ENCODE results near the gene TCEA3.
A peak's percentile ranks its signal among the peaks of the same experiment; 100 is the strongest.

Gene TCEA3

DNA sequence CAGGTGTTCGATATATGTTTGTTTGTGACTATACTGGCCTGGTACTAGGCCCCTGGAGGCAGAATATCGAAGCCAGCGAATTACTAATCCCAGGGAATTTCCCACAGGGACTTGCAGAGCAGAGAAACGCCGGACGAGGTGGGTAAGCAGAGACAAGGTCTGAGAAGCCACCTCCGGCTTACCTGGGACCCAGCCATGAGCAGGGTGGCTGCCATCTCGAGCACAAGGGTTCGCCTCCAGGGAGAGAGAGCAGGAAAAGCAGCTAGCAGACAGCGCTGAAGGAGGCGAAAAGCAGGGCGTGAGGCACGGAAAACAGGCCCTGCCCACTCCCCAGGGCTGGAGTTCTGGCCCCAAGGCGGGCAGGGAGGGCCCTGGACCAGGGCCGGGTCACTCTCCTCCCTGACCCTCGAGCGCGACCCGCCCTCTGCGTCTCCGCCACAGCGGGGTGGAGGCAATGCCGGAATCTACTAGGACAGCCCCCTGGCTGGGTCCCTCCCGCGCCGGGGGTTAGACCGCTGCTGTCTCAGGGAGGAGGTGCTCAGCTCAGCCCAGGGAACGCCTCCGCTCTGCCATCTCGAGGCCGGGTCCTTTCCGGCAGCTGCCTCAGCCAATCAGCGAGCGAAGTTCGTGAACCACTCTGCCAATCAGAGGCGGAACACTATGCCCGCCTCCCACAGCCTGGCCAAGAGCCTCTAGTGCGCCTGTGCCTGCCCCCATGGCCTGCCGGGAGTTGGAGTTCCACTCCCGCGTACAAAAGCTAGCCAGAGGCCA lies 56.6 kb downstream of the TCEA3 start:
- DNase-seq (ENCODE audit: low read depth): peak; percentile 99

DNA sequence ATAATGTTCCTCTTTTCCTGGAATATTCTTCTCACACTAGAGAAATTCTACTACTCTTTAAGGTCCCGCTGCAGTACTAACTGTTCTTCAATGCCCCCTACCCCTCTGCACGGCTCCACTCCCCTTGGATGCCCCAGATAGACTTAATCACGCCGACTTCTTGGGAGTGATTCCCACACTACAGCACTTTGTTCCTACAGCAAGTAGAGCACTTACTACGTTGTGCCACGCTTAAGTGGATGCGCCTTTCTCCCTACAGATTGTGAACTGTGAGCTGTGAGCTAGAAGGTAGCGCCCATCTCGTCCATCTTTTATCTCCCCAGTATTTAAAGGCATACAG lies 57.1 kb downstream of the TCEA3 start:
- no peak for DNase-seq (ENCODE audit: low read depth)

- no peak for DNase-seq (ENCODE audit: low read depth)
These were observed 58.0 kb downstream of the TCEA3 start for GRCh38 chr1:23366598-23366997.

- no peak for DNase-seq (ENCODE audit: low read depth)
These were observed 58.4 kb downstream of the TCEA3 start for GRCh38 chr1:23366146-23366545.

DNA sequence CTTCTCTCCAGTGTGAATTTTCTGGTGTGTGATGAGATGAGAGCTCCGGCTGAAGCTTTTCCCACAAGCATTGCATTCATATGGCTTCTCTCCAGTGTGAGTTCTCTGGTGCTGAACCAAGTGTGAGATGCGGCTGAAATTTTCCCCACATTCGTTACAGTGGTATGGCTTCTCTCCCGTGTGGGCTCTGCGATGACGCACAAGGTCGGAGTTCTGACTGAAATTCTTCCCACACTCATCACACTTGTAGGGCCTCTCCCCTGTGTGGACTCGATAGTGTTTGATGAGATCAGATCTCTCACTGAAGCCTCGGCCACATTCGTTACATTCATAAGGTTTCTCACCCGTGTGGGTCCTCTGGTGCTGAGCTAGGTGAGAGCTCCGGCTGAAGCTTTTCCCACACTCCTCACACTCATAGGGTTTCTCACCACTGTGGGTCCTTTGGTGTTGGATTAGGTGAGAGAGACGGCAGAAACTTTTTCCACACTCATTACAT lies 62.3 kb downstream of the TCEA3 start:
- DNase-seq (ENCODE audit: low read depth): no peak

DNA sequence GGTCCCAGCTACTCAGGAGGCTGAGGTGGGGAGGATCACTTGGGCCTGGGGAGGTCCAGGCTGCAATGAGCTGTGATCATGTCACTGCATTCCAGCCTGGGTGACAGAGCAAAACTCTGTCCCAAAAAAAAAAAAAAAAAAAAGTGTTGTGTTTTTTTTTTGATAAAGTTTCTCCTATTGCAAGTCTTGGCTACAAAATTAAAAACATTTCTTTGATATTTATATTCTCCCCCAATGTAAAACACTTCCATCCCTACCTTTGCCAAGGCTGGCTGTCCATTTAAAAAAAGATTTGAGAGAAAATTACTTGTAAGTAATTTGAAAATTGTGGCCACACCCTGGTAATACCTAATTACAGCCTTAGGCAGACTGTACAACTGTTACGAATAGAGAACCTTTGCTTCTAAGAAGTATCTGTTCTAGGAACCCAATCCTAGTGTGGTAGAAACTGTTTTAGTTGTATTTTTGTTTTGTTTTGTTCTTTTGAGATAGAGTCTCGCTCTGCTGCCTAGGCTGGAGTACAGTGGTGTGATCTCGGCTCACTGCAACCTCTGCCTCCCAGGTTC lies 66.2 kb downstream of the TCEA3 start:
- DNase-seq (ENCODE audit: low read depth): no peak

DNA sequence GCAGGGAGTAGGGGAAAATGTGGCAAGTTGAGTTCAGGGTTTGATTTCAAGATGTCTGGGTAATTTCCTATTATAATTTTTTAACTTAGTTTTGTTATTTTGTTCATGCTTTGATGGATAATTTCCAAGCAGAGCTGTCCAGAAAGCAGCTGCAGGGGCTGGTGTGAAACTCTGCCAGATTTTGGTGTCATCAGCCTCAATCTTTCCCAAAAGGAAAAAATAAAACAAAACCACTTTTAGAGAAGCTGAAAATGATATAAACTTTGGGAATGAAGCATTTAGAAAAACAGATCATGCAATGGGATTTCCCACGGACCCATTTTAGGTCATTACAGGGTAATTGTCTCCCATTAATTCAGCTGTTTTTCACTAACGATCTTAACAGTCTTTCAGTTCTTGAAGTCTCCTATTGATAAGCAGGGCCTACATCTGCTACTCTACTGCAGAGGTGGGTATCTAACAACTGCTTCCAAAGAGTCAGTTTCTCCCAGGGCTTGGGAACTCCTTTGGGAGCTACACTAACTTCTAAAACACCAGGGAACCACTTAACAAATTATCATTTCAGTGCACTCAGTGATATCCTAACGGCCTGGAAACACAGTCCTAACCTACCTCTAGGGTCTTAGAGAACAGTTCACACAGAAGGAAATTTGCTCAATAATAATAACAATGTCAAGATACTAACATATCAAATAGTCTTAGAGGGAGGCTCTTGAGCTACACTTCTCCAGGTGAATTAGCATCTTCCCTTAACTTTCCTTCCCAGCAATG lies 67.2 kb downstream of the TCEA3 start:
- no peak for DNase-seq (ENCODE audit: low read depth)

- no peak for DNase-seq (ENCODE audit: low read depth)
These were observed 67.9 kb downstream of the TCEA3 start for GRCh38 chr1:23356471-23357137.

DNA sequence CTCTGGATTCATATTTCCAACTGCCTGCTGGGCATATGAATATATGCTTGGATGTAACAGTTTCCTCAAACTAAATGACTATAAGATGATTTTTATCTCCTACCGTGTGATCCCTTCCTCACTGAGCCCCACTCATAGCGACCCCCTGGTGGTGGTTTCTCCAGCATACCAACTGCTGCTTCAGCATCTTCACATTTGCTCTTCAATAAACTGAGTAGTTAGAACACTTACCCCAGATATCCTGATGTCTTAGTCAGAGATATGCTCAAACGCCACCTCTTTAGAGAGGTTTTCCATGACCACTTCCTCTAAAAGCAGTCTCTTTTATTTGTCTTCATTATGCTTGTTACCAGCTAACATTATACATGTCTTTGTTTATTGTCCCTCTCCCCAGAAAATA lies 70.3 kb downstream of the TCEA3 start:
- peak; percentile 14 for DNase-seq (ENCODE audit: low read depth)

- no peak for DNase-seq (ENCODE audit: low read depth)
These were observed 72.4 kb downstream of the TCEA3 start for GRCh38 chr1:23352096-23352695.

GRCh38 chr1:23345920-23346319 lies 78.6 kb downstream of the TCEA3 start:
- DNase-seq (ENCODE audit: low read depth): no peak

DNA sequence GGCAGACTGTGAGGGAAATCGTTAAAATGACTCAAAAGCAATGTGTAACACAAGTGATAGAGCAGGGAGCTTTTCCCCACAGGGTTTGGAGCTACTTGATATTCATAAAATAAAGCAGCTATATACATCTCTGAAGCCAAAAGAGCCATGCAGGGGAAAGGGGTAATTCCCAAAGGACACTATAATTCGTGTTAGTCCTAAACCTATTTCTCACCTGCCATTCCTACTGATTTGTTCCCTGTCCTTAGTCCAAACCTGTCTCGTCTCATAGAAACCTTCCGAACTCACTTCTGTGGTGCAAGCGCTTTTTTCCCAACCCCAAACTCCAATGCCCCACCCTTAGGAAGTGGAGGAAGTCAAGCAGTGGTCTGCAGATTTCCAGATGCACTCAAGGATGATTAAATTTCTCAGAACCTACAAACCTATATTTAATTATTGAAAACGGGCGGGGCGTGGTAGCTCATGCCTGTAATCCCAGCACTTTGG lies 79.5 kb downstream of the TCEA3 start:
- no peak for DNase-seq (ENCODE audit: low read depth)

GRCh38 chr1:23344111-23344986 lies 80.2 kb downstream of the TCEA3 start, which contains the start of gene HNRNPR:
HNRNPR (minus strand) TSS chr1:23344284; CDS start chr1:23341008, 3,276 bp downstream.
- peak; percentile 100 for DNase-seq (ENCODE audit: low read depth)

DNA sequence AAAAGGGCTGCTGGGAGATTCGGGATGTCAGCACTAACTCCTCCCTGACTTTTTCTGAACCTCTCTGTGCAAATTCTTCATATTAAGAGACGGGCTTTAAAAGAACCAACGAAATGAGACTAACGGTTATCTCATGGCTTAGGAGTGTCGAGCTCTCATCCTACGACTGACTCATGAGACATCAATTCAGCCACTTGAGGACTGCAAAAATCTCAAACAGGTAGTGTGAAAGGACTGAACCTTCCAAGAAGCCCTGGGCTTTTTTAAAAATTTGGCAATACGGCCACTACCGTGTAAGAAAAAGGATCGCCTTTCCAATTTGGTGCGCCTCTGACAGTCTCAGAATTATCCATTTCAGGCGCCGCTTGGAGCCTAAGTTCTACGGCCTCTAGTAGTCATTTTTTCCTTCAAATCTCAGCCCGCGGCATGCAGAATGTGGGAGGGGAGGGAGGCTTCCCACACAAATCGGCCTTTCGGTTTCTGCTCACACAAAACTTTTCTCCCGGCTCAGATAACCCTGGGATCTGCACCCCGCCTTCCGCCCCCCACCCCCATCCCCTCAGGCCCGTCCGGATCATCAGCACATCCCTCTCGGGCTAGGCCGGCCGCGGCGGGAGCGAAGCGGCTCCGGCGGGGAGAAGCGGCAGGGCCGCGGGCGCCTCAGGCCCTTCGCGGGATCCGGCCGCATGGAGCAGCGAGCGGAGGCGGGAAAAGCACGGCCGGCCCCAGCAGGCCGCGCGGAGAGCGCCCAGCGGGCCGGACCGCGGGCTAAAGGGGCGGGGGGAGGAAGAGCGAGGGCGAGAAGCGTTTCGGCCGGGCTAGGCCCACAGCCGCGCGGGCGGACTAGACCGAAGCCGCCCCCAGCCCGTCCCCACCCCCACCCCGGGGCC lies 81.1 kb downstream of the TCEA3 start:
- DNase-seq (ENCODE audit: low read depth): peak; percentile 88

GRCh38 chr1:23341931-23342692 lies 82.4 kb downstream of the TCEA3 start:
- DNase-seq (ENCODE audit: low read depth): peak; percentile 11

DNA sequence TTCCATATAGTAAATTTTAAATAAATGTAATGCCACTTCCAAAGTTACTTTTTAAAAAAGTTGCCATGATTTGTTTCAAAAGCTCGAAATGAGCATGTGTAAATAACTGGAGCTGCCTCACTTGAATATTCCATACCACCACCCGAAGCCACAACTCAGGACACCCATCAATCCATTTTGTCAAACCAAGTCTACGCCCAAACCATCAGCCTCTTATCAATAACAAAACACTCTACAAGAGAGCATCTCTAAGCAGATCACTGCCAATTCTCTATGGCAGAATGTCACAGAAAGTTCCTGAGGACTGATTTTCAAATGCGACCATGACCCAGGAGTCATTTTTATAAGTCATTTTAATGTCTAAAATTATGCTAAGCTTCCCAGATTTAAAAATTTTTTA lies 84.9 kb downstream of the TCEA3 start:
- DNase-seq (ENCODE audit: low read depth): no peak

GRCh38 chr1:23337869-23338268 lies 86.7 kb downstream of the TCEA3 start:
- DNase-seq (ENCODE audit: low read depth): no peak

GRCh38 chr1:23331713-23332112 lies 92.8 kb downstream of the TCEA3 start:
- DNase-seq (ENCODE audit: low read depth): no peak
